ENCODE data around the gene JAG1. TPM values are rescaled to one million over a fixed set of nuclear protein-coding genes. Genes with fewer than 3 reads are reported as not detected.

JAG1 gene
- total and polyA plus RNA-seq, 2 of the 4 experiments (the other 2 are of a cell fraction), result 10.2 to 22.6 TPM

GRCh38 chr20:10622657-10623418 is 51.0 kb downstream of the JAG1 start (continued):
- TF ChIP-seq RFX5 (IDR thresholded peaks at IDR 0.05; ENCODE audit: low read depth, low read length) (no peak), FOS (IDR thresholded peaks at IDR 0.05; ENCODE audit: low read depth, low read length) (0 out of 2 replicates have a peak, but pooled peaks have one; percentile 45), NFE2L2 (IDR thresholded peaks at IDR 0.05; ENCODE audit: low read depth, low read length) (no peak)

GRCh38 chr20:10621149-10621548 is 52.6 kb downstream of the JAG1 start:
- Histone ChIP-seq H3K27ac (ENCODE audit: insufficient read depth, low read length) (no peak overlapping the region), H4K91ac (ENCODE audit: insufficient read depth, low read depth, low read length) (peak overlapping the region; percentile 22; the same call in 1 of the 2 replicates), H3K4me2 (ENCODE audit: low read depth, low read length) (no peak overlapping the region), H2BK5ac (ENCODE audit: low read depth, low read length, poor library complexity, severe bottlenecking) (no peak overlapping the region), H3K23ac (ENCODE audit: low read depth, low read length) (no peak overlapping the region), H2BK20ac (ENCODE audit: low read depth, low read length) (peak overlapping the region; percentile 5; the same call in 1 of the 2 replicates), H3K27me3 (ENCODE audit: control insufficient read depth, insufficient read depth, low read length) (no peaks in the 10 kb centered on the region), H4K20me1 (ENCODE audit: insufficient read depth, low read length) (no peaks in the 10 kb centered on the region), H4K8ac (ENCODE audit: low read depth in 2 of 2, low read length in 2 of 2) (no peak overlapping the region), H3K14ac (replicated peaks; ENCODE audit: low read depth, low read length) (no peak overlapping the region), H3K18ac (ENCODE audit: low read depth, low read length) (no peak overlapping the region), H4K5ac (ENCODE audit: low read depth, low read length) (no peak overlapping the region), H2AK9ac (replicated peaks; ENCODE audit: low read depth, low read length, poor library complexity) (no peak overlapping the region), H2AK5ac (ENCODE audit: low read depth, low read length) (no peak overlapping the region; the same call in 1 of the 2 replicates), H3K4ac (ENCODE audit: low read depth, low read length) (0 out of 2 replicates have a peak overlapping the region, but pooled peaks have one; percentile 35), H3K9me3 (ENCODE audit: control insufficient read depth, insufficient read depth, low read length) (no peaks in the 10 kb centered on the region), H3K9me1 (ENCODE audit: insufficient read depth, low read length) (peaks cover 9% of the 10 kb centered on the region), H3K36me3 (ENCODE audit: control insufficient read depth, insufficient read depth, low read length) (no peaks in the 10 kb centered on the region), H3K9ac (ENCODE audit: low read depth, low read length) (no peak overlapping the region), H2AFZ (replicated peaks; ENCODE audit: low read length, poor library complexity) (no peak overlapping the region), H3K4me3 (ENCODE audit: insufficient read depth, low read depth, low read length) (no peak overlapping the region), H3K4me1 (ENCODE audit: control insufficient read depth, insufficient read depth, low read length) (peaks cover 11% of the 10 kb centered on the region), H3K79me1 (ENCODE audit: low read depth in 1 of 2, low read length in 2 of 2) (peaks cover 0 to 3% of the 10 kb centered on the region in 2 experiments; a peak in 1 of 4 replicates), H2BK15ac (ENCODE audit: low read depth, low read length) (peak overlapping the region; percentile 59; the same call in 1 of the 3 replicates), H3K56ac (ENCODE audit: extremely low read depth, insufficient read depth, low read length) (no peak overlapping the region), H2BK120ac (ENCODE audit: low read depth, low read length) (no peak overlapping the region)
- ChIA-PET CTCF (interaction anchor here (1.0 kb wide), 1 partner anchor 10 kb away, joined by 5 read pairs; no protein-coding TSS in a partner anchor), POLR2A (ENCODE audit: unreplicated experiment) (no interaction called here)
- no peak for ATAC-seq (ENCODE audit: low read depth)
- intact Hi-C loops (cut with micrococcal nuclease), result no loop called here
- no peak for DNase-seq
- dilution Hi-C loops (cut with HindIII; ENCODE audit: low sequenced_read_pairs, unreplicated experiment), result no loop called here
- no CpG with 5 or more reads among the region's 3 CpGs for WGBS, 2 experiments (ENCODE audit: extremely low coverage in 2 of 2, insufficient read length in 1 of 2)
- in situ Hi-C loops (cut with MboI; ENCODE audit: low sequenced_read_pairs), result no loop called here
- no TSS peak for BruUV-seq (replicated peaks)
- no peak for TF ChIP-seq SMC3 (IDR thresholded peaks at IDR 0.05; ENCODE audit: low read depth, low read length)

Data from IMR-90 (cell line).